Calu3 (cell line): ENCODE data around the gene SNRPB2. TPM values are rescaled to one million over a fixed set of nuclear protein-coding genes. Genes with fewer than 3 reads are reported as not detected.

Source experiments
- BruUV-seq: library from RNA; stranded (reverse); fragments of 400-500 nt; replicated peaks from 2 replicates; lab custom pipeline; 2021; lab: Mats Ljungman, UMichigan
- CTCF ChIA-PET: fragments of 300-600 bp; sonication (Branson Sonifier 250); formaldehyde crosslinking; loops from one replicate; lab custom pipeline; 2022; ENCODE audit warnings: antibody characterized with exemption; lab: Charles Lee
- DNase-seq: peaks from one replicate; pipeline ENCODE4 v3.0.0; 2022
- H3K27ac Mint-ChIP-seq: one replicate; pipeline ENCODE4 v1.8.0; 2022; ENCODE audit warnings: mixed read lengths; ENCODE audit not compliant: unreplicated experiment
- H3K27me3 Mint-ChIP-seq: one replicate; pipeline ENCODE4 v1.8.0; 2022; ENCODE audit warnings: mixed read lengths; ENCODE audit not compliant: unreplicated experiment
- H3K36me3 Mint-ChIP-seq: one replicate; pipeline ENCODE4 v1.8.0; 2022; ENCODE audit warnings: mild to moderate bottlenecking, moderate library complexity, mixed read lengths; ENCODE audit not compliant: insufficient read depth, unreplicated experiment
- H3K4me1 Mint-ChIP-seq: one replicate; pipeline ENCODE4 v1.8.0; 2022; ENCODE audit warnings: mild to moderate bottlenecking, low read depth, mixed read lengths; ENCODE audit not compliant: unreplicated experiment
- H3K4me3 Mint-ChIP-seq: one replicate; pipeline ENCODE4 v1.8.0; 2022; ENCODE audit warnings: mild to moderate bottlenecking, low read depth, moderate library complexity, mixed read lengths; ENCODE audit not compliant: unreplicated experiment
- H3K9me3 Mint-ChIP-seq: one replicate; pipeline ENCODE4 v1.8.0; 2022; ENCODE audit warnings: low read depth, mixed read lengths; ENCODE audit not compliant: unreplicated experiment
- intact Hi-C: fragments of 100-400 bp; cut with micrococcal nuclease; formaldehyde crosslinking; loops from one replicate; pipeline ENCODE4 v1.10.0; 2022; ENCODE audit not compliant: unreplicated experiment
- total RNA-seq: library from RNA; stranded (reverse); gene quantifications from 2 replicates; pipeline ENCODE4 v1.2.3, GENCODE V29; 2022
- TF ChIP-seq, protein P1 (sequence below): fragments of 200-600 bp; IDR thresholded peaks from one replicate; pipeline ENCODE4 v1.8.0; 2022; ENCODE audit warnings: antibody characterized with exemption; ENCODE audit not compliant: unreplicated experiment

Gene SNRPB2
- total RNA-seq, 1 experiment from 2014 or later = 23.1 TPM

DNA sequence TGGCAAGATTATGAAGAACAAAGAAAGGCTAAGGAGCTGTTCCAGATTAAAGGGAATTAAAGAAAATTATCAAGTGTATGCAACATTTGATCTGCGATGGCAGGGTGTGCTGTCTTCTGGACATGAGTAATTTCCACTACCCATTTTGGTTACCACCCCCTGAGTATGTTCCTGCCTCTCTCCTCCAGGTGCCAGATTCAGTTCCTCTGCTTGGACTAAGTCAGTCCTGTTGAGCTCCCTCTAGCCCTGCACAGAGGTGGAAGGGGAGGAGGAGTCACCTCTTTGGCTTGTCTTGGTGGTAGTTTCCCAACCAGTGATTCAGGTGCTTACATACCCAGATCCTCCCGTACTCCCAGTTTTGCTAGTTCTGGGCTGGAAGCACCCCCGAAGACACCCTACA lies 22.2 kb upstream of the SNRPB2 start:
- CTCF ChIA-PET = no interaction called here
- H3K36me3 Mint-ChIP-seq = no peaks in the 10 kb centered on the region
- H3K4me1 Mint-ChIP-seq = no peaks in the 10 kb centered on the region
- no peak overlapping the region for H3K4me3 Mint-ChIP-seq
- H3K9me3 Mint-ChIP-seq = no peaks in the 10 kb centered on the region
- no peak overlapping the region for H3K27ac Mint-ChIP-seq
- TF ChIP-seq, protein P1, sequence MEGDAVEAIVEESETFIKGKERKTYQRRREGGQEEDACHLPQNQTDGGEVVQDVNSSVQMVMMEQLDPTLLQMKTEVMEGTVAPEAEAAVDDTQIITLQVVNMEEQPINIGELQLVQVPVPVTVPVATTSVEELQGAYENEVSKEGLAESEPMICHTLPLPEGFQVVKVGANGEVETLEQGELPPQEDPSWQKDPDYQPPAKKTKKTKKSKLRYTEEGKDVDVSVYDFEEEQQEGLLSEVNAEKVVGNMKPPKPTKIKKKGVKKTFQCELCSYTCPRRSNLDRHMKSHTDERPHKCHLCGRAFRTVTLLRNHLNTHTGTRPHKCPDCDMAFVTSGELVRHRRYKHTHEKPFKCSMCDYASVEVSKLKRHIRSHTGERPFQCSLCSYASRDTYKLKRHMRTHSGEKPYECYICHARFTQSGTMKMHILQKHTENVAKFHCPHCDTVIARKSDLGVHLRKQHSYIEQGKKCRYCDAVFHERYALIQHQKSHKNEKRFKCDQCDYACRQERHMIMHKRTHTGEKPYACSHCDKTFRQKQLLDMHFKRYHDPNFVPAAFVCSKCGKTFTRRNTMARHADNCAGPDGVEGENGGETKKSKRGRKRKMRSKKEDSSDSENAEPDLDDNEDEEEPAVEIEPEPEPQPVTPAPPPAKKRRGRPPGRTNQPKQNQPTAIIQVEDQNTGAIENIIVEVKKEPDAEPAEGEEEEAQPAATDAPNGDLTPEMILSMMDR = no peak
- intact Hi-C loops = no loop called here
- no TSS peak for BruUV-seq
- H3K27me3 Mint-ChIP-seq = no peaks in the 10 kb centered on the region
- no peak for DNase-seq

DNA sequence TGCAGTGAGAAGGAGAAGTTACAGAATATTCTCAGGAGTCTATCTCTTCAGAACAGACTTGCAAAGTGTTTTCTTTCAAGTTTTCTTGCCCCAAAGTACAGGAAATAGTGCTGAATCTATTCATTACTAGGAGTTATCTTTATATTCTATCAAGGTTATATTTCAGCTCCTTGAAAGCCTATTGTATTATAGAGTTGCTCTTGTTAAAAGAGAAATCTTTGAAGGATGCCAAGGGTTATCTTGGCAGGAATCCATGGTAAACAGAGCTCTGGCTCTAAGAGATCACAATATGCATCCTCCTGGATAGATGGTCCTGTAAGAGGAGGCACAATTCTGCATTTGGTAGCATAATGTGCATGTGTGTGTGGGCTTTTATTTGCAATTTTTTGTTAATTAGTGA lies 21.2 kb upstream of the SNRPB2 start:
- TF ChIP-seq, protein P1 = no peak
- H3K27ac Mint-ChIP-seq = no peak overlapping the region
- no peaks in the 10 kb centered on the region for H3K4me1 Mint-ChIP-seq
- no peak overlapping the region for H3K4me3 Mint-ChIP-seq
- DNase-seq = no peak
- H3K27me3 Mint-ChIP-seq = no peaks in the 10 kb centered on the region
- H3K9me3 Mint-ChIP-seq = no peaks in the 10 kb centered on the region
- H3K36me3 Mint-ChIP-seq = no peaks in the 10 kb centered on the region
- BruUV-seq = no TSS peak
- intact Hi-C loops = no loop called here
- CTCF ChIA-PET = no interaction called here

DNA sequence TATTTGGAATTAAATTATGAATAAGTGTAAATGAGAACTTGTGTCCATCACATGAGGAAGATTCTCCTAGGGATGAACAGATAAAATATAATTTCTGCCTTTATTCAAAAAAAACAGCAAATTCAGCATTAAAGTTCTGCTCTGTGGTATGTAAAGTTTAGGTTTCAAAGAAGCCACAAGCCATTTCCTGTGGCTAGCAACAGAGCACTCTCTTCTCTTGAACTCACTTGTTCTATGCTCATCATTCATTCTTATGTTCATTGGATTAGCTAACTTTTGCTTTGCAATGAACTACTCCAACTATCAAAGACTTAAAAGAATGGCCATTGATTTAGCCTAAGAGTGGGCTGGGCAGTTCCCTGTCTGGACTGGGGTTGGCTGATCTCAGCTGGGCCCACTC lies 20.8 kb upstream of the SNRPB2 start:
- Mint-ChIP-seq H3K27ac (no peak overlapping the region), H3K36me3 (no peaks in the 10 kb centered on the region), H3K9me3 (no peaks in the 10 kb centered on the region), H3K4me1 (no peaks in the 10 kb centered on the region), H3K4me3 (no peak overlapping the region), H3K27me3 (peaks cover under 1% of the 10 kb centered on the region)
- CTCF ChIA-PET = no interaction called here
- intact Hi-C loops = no loop called here
- no peak for DNase-seq
- BruUV-seq = no TSS peak
- TF ChIP-seq, protein P1 = no peak

DNA sequence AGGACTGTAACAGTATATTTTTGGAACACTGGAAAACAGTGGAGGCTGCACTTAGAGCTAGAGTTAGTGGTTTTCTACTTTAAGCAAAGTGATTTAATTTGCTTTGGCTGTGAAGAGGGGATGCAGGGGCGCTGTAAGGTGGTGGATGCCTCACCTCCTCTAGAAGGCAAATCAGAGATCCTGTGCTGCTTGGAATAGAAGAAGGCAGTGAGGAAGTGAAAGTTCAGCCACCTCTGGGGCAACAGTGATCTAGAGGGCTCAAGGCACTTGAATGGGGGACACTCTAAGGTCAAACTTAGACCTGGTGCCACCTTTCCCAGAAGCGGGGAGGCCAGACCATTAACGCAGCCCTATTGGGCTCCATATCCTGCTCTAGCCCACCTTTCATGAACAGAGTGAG lies 19.0 kb upstream of the SNRPB2 start:
- DNase-seq = no peak
- intact Hi-C loops = no loop called here
- Mint-ChIP-seq H3K27ac (no peak overlapping the region), H3K36me3 (no peaks in the 10 kb centered on the region), H3K27me3 (peaks cover 15% of the 10 kb centered on the region), H3K4me1 (no peaks in the 10 kb centered on the region), H3K9me3 (no peaks in the 10 kb centered on the region), H3K4me3 (no peak overlapping the region)
- CTCF ChIA-PET = no interaction called here
- TF ChIP-seq, protein P1 = no peak
- no TSS peak for BruUV-seq
